SK-N-MC (cell line): ENCODE measurements around the gene TTLL5.
"Not testable (repeated sequence)": the region's sequence is repeated elsewhere in the genome, so short reads cannot be mapped to it uniquely, and the experiment has no call there.

Experiments used
- DNase-seq: peaks from one replicate; pipeline ENCODE4 v3.0.0-alpha.2; 2011; ENCODE audit warnings: low read depth, low spot score
- H3K27ac ChIP-seq: fragments of 200-600 bp; sonication (generic); 2 replicates; pipeline ENCODE4 v1.5.1; 2016; ENCODE audit warnings: mixed run types
- H3K36me3 ChIP-seq: fragments of 200-600 bp; sonication (generic); 2 replicates; pipeline ENCODE4 v1.6.1; 2017; ENCODE audit warnings: antibody characterized with exemption, low read length, mixed read lengths; ENCODE audit not compliant: insufficient read depth
- H3K4me3 ChIP-seq: fragments of 200-600 bp; sonication (generic); 2 replicates; pipeline ENCODE4 v1.5.1; 2016
- H3K9ac ChIP-seq: fragments of 200-600 bp; sonication (generic); 2 replicates; pipeline ENCODE4 v1.8.0; 2017; ENCODE audit warnings: mixed run types, mixed read lengths; ENCODE audit not compliant: insufficient read length
- H3K9me3 ChIP-seq: fragments of 200-600 bp; sonication (generic); 2 replicates; pipeline ENCODE4 v1.6.1; 2017; ENCODE audit warnings: low read depth, mild to moderate bottlenecking, antibody characterized with exemption, low read length, moderate library complexity, mixed read lengths
- EZH2 ChIP-seq: fragments of 200-600 bp; sonication (generic); IDR thresholded peaks from one replicate; pipeline ENCODE4 v1.6.1; 2017; ENCODE audit warnings: antibody characterized with exemption
- FOXP2 ChIP-seq: optimal IDR thresholded peaks from 2 replicates; pipeline ENCODE3; 2011; ENCODE audit warnings: mild to moderate bottlenecking, moderate library complexity; ENCODE audit not compliant: insufficient read depth; ENCODE audit errors: extremely low read length, control extremely low read depth
- POLR2AphosphoS5 ChIP-seq: IDR thresholded peaks from 2 replicates; pipeline ENCODE4 v1.6.1; 2012; ENCODE audit warnings: mild to moderate bottlenecking, low read depth, low read length, borderline replicate concordance

TTLL5 gene

GRCh38 chr14:75917322-75917945 is 256.4 kb downstream of the TTLL5 start:
- Histone ChIP-seq H3K9me3 (no peaks in the 10 kb centered on the region), H3K9ac (no peak overlapping the region), H3K4me3 (no peak overlapping the region), H3K27ac (no peak overlapping the region), H3K36me3 (no peaks in the 10 kb centered on the region)
- TF ChIP-seq EZH2: no peak
- no peak for TF ChIP-seq FOXP2
- TF ChIP-seq POLR2AphosphoS5: no peak
- DNase-seq: no peak

- TF ChIP-seq EZH2: no peak
- TF ChIP-seq FOXP2: no peak
- no peak for TF ChIP-seq POLR2AphosphoS5
- no peak overlapping the region for H3K4me3 ChIP-seq
- H3K9ac ChIP-seq: no peak overlapping the region
- no peaks in the 10 kb centered on the region for H3K36me3 ChIP-seq
- no peak for DNase-seq
- no peaks in the 10 kb centered on the region for H3K9me3 ChIP-seq
- no peak overlapping the region for H3K27ac ChIP-seq
Observed at GRCh38 chr14:75917946-75918335, 256.9 kb downstream of the TTLL5 start.

- not testable (repeated sequence) for DNase-seq, H3K27ac ChIP-seq, H3K9me3 ChIP-seq, H3K36me3 ChIP-seq, H3K9ac ChIP-seq, H3K4me3 ChIP-seq
Observed at GRCh38 chr14:75920421-75920820, 259.4 kb downstream of the TTLL5 start.

- not testable (repeated sequence) for H3K4me3 ChIP-seq, H3K27ac ChIP-seq, DNase-seq, H3K9me3 ChIP-seq, H3K36me3 ChIP-seq, H3K9ac ChIP-seq
Observed at GRCh38 chr14:75925141-75925840, 264.2 kb downstream of the TTLL5 start.

- Histone ChIP-seq H3K9ac (no peak overlapping the region), H3K36me3 (no peaks in the 10 kb centered on the region), H3K4me3 (no peak overlapping the region), H3K9me3 (no peaks in the 10 kb centered on the region), H3K27ac (no peak overlapping the region)
- no peak for TF ChIP-seq EZH2
- TF ChIP-seq POLR2AphosphoS5: no peak
- TF ChIP-seq FOXP2: no peak
- DNase-seq: no peak
Observed at GRCh38 chr14:75926431-75927115, 265.5 kb downstream of the TTLL5 start.

GRCh38 chr14:75927564-75928087 is 266.6 kb downstream of the TTLL5 start:
- no peak overlapping the region for H3K27ac ChIP-seq
- no peak overlapping the region for H3K9ac ChIP-seq
- no peak for DNase-seq
- no peaks in the 10 kb centered on the region for H3K9me3 ChIP-seq
- TF ChIP-seq POLR2AphosphoS5 (no peak), EZH2 (no peak), FOXP2 (no peak)
- no peak overlapping the region for H3K4me3 ChIP-seq
- H3K36me3 ChIP-seq: no peaks in the 10 kb centered on the region

GRCh38 chr14:75928690-75929181 is 267.7 kb downstream of the TTLL5 start:
- no peaks in the 10 kb centered on the region for H3K9me3 ChIP-seq
- DNase-seq: no peak
- TF ChIP-seq POLR2AphosphoS5 (no peak), FOXP2 (no peak), EZH2 (no peak)
- H3K36me3 ChIP-seq: no peaks in the 10 kb centered on the region
- no peak overlapping the region for H3K9ac ChIP-seq
- no peak overlapping the region for H3K4me3 ChIP-seq
- no peak overlapping the region for H3K27ac ChIP-seq

- Histone ChIP-seq H3K36me3 (no peaks in the 10 kb centered on the region), H3K9me3 (no peaks in the 10 kb centered on the region), H3K9ac (no peak overlapping the region), H3K27ac (no peak overlapping the region), H3K4me3 (no peak overlapping the region)
- TF ChIP-seq EZH2 (no peak), POLR2AphosphoS5 (no peak), FOXP2 (no peak)
- DNase-seq: no peak
Observed at GRCh38 chr14:75933712-75934296, 272.8 kb downstream of the TTLL5 start.
